Measurements from ENCODE around the gene PHETA1. TPM values are rescaled to one million over a fixed set of nuclear protein-coding genes. Genes with fewer than 3 reads are reported as not detected.

PHETA1 gene
- polyA plus RNA-seq, 6 donors from 2014 or later, result 5.3 to 14.7 (median 7.7) TPM

GRCh38 chr12:111313833-111314259 is 55.0 kb downstream of the PHETA1 start:
- DNase-seq (peak; percentile 57), ATAC-seq (ENCODE audit: low read depth in 2 of 2) (peak; percentile 55 to 69)
- Mint-ChIP-seq H3K27me3 (peaks cover 19 to 26% (median 20%) of the 10 kb centered on the region in 3 donors), H3K4me3 (no peak overlapping the region), H3K27ac (peak overlapping the region in 2 of 6 donors; percentile 8 to 11), H3K9me3 (peaks cover 0 to 2% (median 0%) of the 10 kb centered on the region in 7 donors), H3K4me1 (peaks cover 10 to 14% (median 11%) of the 10 kb centered on the region in 3 donors), H3K36me3 (no peaks in the 10 kb centered on the region)

GRCh38 chr12:111312708-111313107 is 56.2 kb downstream of the PHETA1 start:
- H3K4me3 Mint-ChIP-seq, result no peak overlapping the region
- H3K4me1 Mint-ChIP-seq, result peaks cover 10 to 14% (median 11%) of the 10 kb centered on the region in 3 donors
- peaks cover 19 to 26% (median 20%) of the 10 kb centered on the region in 3 donors for H3K27me3 Mint-ChIP-seq
- H3K27ac Mint-ChIP-seq, result no peak overlapping the region
- DNase-seq, result no peak
- no peak for ATAC-seq (ENCODE audit: low read depth in 2 of 2)
- H3K36me3 Mint-ChIP-seq, result no peaks in the 10 kb centered on the region
- H3K9me3 Mint-ChIP-seq, result peaks cover 0 to 5% (median 2%) of the 10 kb centered on the region in 7 donors

- Mint-ChIP-seq H3K27ac (peak overlapping the region in 1 of 6 donors; percentile 33), H3K36me3 (no peaks in the 10 kb centered on the region), H3K9me3 (peaks cover 0 to 11% (median 5%) of the 10 kb centered on the region in 7 donors), H3K4me3 (no peak overlapping the region), H3K4me1 (peaks cover 10 to 14% (median 11%) of the 10 kb centered on the region in 3 donors), H3K27me3 (peaks cover 14 to 20% (median 15%) of the 10 kb centered on the region in 3 donors)
- no peak for ATAC-seq (ENCODE audit: low read depth in 2 of 2)
- DNase-seq, result no peak
Measured at GRCh38 chr12:111312016-111312415, 56.9 kb downstream of the PHETA1 start.

GRCh38 chr12:111311011-111311410 is 57.9 kb downstream of the PHETA1 start:
- H3K9me3 Mint-ChIP-seq, result peaks cover 0 to 21% (median 13%) of the 10 kb centered on the region in 7 donors
- H3K27ac Mint-ChIP-seq, result no peak overlapping the region
- H3K27me3 Mint-ChIP-seq, result peaks cover 8 to 14% (median 9%) of the 10 kb centered on the region in 3 donors
- peaks cover 0 to 2% of the 10 kb centered on the region in 2 donors for H3K36me3 Mint-ChIP-seq
- no peak for ATAC-seq (ENCODE audit: low read depth in 2 of 2)
- H3K4me1 Mint-ChIP-seq, result peaks cover 10 to 14% (median 11%) of the 10 kb centered on the region in 3 donors
- H3K4me3 Mint-ChIP-seq, result no peak overlapping the region
- no peak for DNase-seq

Other genes starting within 250 kb of the PHETA1 start
- 10 to 100 TPM in 1 of 6 donors, 1 to 10 TPM in 5; 3.6 to 10.4 (median 4.5) TPM for gene SH2B3, start 36.8 kb upstream of the PHETA1 start, polyA plus RNA-seq (ENCODE audit: low read depth in 6 of 6)
- 10 to 100 TPM; 12.0 to 38.0 (median 20.3) TPM for gene ATXN2, start 230.2 kb upstream of the PHETA1 start, polyA plus RNA-seq (ENCODE audit: low read depth in 6 of 6)

Measured in naive B cell (primary cell).